ENCODE data around the gene AFTPH.

DNA sequence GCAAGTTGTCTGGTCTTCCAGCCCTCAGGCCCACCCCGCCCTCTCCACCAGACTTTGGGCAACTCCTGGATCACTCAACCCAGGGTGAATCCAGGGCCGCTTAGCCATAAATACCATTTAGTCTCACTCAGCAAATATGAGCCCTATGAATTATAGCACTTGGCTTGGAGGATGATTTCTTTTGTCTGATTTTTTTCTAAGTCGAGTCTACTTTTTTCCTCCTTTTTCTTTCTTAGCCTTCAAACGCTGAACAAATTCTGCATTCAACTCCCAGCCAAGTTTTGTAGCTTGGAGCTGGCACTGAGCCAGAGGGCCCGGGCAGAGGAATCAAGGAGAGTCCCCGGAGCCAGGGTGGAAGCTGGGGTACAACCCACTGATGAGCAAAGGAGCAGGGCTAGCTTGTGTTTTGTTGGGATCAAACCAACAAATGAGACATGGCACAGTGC, 80.9 kb downstream of the AFTPH start:
- TF ChIP-seq, protein P1, sequence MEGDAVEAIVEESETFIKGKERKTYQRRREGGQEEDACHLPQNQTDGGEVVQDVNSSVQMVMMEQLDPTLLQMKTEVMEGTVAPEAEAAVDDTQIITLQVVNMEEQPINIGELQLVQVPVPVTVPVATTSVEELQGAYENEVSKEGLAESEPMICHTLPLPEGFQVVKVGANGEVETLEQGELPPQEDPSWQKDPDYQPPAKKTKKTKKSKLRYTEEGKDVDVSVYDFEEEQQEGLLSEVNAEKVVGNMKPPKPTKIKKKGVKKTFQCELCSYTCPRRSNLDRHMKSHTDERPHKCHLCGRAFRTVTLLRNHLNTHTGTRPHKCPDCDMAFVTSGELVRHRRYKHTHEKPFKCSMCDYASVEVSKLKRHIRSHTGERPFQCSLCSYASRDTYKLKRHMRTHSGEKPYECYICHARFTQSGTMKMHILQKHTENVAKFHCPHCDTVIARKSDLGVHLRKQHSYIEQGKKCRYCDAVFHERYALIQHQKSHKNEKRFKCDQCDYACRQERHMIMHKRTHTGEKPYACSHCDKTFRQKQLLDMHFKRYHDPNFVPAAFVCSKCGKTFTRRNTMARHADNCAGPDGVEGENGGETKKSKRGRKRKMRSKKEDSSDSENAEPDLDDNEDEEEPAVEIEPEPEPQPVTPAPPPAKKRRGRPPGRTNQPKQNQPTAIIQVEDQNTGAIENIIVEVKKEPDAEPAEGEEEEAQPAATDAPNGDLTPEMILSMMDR (IDR thresholded peaks at IDR 0.05; ENCODE audit: low read depth, low read length, poor library complexity, severe bottlenecking): no peak
- no peak for TF ChIP-seq EZH2phosphoT487 (IDR thresholded peaks at IDR 0.05; ENCODE audit: borderline replicate concordance, low read length)
